HG03457 (cell line): Measurements from ENCODE around the gene TBX3.

ENCODE experiments used
- ATAC-seq: cut with Tn5 transposase; IDR thresholded peaks from one replicate; pipeline ENCODE4 v1.9.1; 2021; ENCODE audit warnings: moderate number of reproducible peaks; ENCODE audit not compliant: unreplicated experiment

Gene TBX3

GRCh38 chr12:114696443-114697242 is 12.7 kb upstream of the TBX3 start:
- no peak for ATAC-seq

GRCh38 chr12:114695305-114695592 is 11.3 kb upstream of the TBX3 start:
- no peak for ATAC-seq

- no peak for ATAC-seq
These were observed 10.7 kb upstream of the TBX3 start for GRCh38 chr12:114694436-114695304.

- no peak for ATAC-seq
These were observed 9.6 kb upstream of the TBX3 start for GRCh38 chr12:114693532-114693931.

GRCh38 chr12:114693059-114693531 is 9.1 kb upstream of the TBX3 start:
- ATAC-seq = no peak

- ATAC-seq = no peak
These were observed 8.4 kb upstream of the TBX3 start for GRCh38 chr12:114692186-114693058.

GRCh38 chr12:114691763-114692185 is 7.8 kb upstream of the TBX3 start:
- no peak for ATAC-seq

GRCh38 chr12:114691196-114691595 is 7.2 kb upstream of the TBX3 start:
- ATAC-seq = no peak

- ATAC-seq = no peak
These were observed 6.5 kb upstream of the TBX3 start for GRCh38 chr12:114690267-114691135.

- ATAC-seq = no peak
These were observed 5.4 kb upstream of the TBX3 start for GRCh38 chr12:114689075-114689994.

- ATAC-seq = no peak
These were observed 4.4 kb upstream of the TBX3 start for GRCh38 chr12:114688256-114688845.

GRCh38 chr12:114687802-114688201 is 3.8 kb upstream of the TBX3 start:
- no peak for ATAC-seq

- no peak for ATAC-seq
These were observed 3.0 kb upstream of the TBX3 start for GRCh38 chr12:114686773-114687500.

GRCh38 chr12:114686426-114686772 is 2.4 kb upstream of the TBX3 start:
- no peak for ATAC-seq

GRCh38 chr12:114685869-114686268 is 1.9 kb upstream of the TBX3 start:
- no peak for ATAC-seq

GRCh38 chr12:114685320-114685781 is 1.4 kb upstream of the TBX3 start:
- no peak for ATAC-seq

GRCh38 chr12:114684870-114685273 is 897 bp upstream of the TBX3 start:
- ATAC-seq = no peak

GRCh38 chr12:114683709-114684097 is 272 bp downstream of the TBX3 start:
- no peak for ATAC-seq
